DMS53 (cell line): Measurements from ENCODE around the gene PRPS1.
"Not testable (repeated sequence)": the region's sequence is repeated elsewhere in the genome, so short reads cannot be mapped to it uniquely, and the experiment has no call there.

ENCODE experiments used
- DNase-seq: peaks from one replicate; lab custom pipeline; 2025; lab: John Stamatoyannopoulos, UW

The PRPS1 gene

DNA sequence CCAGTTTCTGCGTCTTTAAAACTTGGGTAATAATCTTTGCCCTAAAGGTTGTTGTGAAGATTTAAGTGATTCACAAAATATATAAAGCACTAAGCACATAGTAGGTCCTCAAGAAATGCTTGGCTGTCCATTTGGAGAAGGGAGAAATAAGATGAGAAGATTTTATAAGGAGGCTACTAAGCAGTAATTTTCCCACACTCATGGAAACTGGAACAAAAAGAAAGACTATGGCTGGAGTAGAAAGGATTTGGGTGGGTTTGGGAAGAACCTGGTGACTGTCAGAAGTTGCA is 47.0 kb downstream of the PRPS1 start:
- DNase-seq: no peak

DNA sequence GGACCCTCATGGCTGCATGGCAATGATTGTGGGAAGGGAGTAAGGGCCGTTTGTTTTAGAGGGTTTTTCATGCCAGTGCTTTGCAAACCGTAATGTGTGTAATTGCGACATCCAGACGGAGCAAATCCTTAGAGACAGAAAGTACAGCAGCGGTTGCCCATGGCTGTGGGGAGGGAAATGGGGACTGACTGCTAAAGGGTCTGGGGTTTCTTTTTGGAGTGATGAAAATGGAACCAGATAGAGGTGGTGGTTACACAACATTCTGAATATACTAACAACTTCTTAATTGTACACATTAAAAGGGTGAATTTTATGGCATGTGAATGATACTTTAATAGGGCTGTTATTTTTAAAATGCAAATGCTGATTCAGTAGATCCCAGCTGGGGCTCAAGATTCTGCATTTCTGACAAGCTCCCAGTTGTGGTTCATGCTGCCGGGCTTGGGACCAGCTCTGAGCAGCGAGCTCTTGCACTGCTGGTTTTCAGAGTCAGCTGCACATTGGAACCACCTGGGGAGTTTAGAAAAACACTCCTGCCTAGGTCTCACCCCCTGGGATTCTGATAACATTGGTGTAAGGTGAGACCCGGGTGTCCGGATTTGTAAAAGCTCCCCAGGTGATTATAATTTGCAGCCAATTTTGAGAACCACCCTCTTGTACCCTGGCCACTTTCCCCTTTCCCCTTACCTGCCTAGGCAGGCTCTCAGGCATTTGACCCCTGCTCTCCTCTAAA is 47.7 kb downstream of the PRPS1 start:
- DNase-seq: peak; percentile 39

DNA sequence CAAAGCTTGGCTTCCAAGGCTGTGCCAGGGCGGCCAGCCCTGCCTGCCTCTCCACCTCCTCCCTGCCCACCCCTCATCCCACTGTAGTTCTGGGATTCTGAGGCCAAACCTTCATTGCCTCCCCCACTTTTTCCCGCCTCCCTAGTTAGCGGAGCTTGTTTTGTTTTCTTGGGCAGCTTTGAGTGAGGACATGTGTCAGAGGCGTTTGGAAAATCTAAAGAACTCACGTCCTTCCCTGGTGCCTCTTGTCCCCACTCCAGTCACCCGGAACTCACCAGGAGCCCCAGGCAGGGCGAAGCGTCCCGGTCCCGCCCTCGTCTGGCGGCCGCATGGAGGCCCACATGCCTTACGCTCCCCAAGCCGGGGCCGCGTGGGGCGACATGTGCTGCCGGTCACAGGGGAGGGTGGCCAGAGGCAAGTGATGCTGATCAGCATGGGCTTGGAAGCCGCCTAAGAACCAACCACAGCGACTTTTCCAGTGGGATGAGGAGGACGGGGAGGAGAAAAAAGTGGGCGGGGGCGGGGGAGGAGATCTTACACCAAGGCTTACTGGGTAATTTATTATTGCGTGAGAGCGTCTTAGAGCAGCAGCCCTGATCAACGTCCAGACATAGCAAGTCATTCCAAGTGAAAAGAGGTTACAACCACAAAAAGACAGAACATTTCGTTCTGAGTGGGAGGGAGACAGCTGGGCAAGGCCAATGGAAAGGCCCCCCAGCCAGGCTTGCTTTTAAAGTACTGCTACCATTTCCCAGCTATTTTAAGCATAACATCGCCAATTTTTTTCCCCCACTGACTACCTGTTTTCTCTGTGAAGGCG is 48.5 kb downstream of the PRPS1 start:
- DNase-seq: peak; percentile 87

DNA sequence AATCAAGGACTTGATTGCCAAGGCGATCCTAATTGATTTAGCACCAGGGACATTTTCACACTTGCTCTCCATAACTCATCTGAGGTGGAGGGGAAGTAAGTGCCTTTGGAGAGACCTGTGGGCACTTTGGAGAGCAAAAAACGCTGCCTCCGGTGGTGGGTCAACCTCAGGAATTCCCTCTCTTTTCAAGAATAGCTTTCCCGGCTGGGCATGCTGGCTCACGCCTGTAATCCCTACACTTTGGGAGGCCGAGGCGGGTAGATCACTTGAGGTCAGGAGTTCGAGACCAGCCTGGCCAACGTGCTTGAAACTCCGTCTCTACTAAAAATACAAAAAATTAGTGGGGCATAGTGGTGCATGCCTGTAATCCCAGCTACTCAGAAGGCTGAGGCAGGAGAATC is 49.2 kb downstream of the PRPS1 start:
- peak; percentile 58 for DNase-seq

DNA sequence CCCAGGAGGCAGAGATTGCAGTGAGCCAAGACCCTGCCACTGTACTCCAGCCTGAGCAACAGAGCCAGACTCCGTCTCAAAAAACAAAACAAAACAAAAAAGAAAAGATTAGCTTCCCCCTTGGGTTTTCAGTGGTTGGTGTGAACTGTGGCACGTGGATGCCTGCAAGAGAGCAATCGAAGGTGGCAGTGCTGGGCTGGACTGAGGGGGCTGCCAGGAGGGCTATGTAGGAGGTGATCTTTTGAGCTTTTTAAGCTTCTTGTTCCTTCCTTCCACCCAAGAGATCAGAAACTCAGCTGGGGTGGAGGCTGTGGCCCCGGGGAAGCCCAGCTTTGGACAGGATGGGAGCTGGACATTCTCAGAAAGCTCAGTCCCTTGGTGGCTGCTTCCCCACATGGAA is 49.6 kb downstream of the PRPS1 start:
- DNase-seq: no peak

DNA sequence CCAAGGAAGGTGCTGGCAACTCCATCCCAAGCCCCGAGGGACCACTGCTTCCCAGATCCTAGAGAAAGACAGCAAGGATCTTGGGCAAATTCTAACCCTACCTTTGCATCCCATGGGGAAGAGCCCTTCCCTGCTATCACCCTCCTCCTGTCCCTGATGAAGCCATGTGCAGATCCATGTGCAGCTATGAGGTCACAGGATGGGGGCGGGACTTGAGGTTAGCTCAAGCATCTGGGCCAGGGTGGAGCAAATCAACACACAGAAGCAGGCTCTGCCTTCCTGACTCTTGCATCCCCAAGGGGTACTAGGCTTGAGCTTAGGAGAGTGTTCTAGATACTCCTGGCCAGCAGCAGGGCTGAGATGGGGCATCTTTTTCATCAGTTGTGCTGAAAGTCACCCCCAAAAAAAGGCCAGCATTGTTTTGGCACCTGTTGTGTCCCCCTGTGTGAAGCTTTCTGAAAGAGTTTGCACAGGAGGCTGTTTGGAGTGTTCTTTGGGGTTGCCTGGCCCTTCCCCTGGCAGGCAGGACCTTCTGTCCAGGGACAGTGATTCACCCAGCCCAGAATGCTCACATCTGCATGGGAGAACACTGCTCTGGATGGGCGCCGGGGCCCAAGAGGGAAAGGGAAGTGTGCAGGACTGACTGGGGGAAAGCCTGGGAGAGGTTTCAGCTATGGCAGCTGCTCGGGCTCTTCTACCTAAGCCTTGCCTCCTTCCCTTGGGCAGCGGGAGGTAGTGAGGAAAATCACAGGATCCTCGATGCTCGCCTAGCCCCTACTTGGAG is 50.8 kb downstream of the PRPS1 start:
- DNase-seq: peak; percentile 52

DNA sequence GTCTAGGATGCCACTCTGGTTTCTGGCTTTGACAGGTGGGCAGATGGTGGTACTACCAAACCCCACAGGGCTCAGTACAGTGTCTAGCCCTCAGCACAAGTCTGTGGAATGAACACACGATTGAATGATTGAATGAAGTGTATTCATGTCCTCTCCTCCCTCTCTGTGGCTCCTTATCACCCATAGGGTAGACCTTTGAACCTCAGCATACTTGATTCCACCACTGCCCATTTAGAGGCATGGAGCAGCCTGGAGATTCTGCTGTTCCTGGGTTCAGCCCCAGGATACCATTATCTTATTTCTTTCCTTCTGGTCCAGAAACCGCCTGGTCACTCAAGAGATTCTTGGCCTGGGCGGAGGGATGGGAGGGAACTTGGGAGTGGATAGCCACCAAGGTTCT is 53.9 kb downstream of the PRPS1 start:
- no peak for DNase-seq

DNA sequence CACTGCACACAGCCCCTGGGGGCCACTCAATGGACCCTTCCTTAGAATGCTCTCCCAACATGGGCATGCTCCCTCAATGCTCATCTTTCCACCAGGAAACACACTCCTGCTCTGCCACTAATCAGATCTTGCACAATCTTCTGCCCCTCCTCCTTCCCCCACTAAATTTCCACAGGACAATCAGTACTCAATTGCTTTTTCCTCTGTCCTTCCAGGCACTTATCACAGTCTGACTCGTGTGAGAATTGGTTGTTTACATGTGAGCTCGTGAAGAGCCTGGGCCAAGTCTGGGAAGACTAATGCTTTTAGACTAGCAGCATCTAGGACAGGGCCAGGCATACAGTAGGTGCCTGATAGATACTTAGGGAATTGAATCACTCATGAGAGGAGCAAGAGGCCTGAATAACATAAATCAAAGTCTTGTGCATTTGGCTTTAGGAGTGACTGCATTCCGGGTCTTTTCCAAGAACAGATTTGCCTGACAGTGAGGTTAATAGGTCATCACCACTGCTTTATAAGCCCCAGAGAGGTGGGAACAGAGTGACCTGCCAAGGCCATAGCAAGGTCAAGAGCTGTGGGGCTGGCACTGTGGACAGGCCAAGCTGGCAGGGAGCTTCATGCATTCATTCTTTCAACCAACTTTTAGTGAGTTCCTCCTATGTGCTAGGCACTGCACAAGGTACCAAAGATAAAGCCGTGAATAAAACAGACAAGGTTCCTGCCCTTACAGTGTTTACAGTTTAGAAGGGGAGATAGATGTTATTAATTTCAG is 55.0 kb downstream of the PRPS1 start:
- DNase-seq: no peak

DNA sequence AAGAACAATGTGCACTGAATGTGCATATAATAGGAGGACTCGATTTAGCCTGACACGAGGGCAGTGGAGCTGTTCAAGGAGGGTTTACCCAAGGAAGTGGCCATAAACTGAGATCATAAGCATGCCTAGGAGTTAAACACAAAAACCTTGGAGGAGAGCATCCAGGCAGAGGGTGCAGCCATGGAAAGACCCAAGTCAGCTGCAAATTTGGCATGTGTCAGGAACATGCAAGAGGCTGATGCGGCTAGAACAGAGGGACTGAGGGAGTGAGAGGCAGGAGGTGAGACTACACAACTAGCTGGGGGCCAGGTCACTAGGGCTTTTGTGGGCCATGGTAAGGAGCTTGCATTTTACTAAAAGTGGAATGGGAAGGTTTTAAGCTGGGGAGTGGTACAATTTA is 55.6 kb downstream of the PRPS1 start:
- no peak for DNase-seq

DNA sequence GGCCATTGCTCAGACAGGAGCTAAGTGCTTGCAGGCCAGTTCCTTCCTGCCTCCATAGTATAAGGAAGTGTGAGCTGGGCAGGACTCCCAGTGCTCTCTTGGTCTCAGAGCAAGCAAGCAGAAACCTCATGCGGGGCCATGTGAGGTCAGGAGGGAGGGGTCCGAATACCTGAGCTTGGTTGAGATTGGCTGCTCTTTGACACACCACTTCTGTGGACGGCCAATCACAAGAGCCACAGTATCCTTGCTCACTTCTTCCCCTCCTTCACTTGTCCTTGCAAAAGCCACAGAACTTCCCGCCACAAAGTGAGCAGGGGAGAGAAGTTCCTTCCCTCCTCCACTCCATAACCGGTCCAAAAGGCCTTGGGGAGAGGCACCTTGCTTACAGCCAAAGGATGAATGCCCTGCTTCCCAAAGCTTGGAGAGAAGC is 56.7 kb downstream of the PRPS1 start:
- no peak for DNase-seq

DNA sequence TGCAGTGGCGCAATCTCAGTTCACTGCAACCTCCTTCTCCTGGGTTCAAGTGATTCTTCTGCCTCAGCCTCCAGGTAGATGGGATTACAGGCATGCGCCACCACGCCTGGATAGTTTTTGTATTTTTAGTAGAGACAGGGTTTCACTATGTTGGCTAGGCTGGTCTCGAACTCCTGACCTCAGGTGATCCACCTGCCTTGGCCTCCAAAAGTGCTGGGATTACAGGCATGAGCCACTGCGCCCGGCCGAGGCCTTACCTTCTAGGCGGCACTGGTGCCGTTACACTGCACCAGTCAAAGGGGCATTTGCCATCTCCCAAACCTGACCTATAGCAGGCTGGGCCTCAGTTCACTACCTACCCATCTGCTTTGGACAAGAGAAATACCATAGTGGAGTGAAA is 57.3 kb downstream of the PRPS1 start:
- DNase-seq: not testable (repeated sequence)

DNA sequence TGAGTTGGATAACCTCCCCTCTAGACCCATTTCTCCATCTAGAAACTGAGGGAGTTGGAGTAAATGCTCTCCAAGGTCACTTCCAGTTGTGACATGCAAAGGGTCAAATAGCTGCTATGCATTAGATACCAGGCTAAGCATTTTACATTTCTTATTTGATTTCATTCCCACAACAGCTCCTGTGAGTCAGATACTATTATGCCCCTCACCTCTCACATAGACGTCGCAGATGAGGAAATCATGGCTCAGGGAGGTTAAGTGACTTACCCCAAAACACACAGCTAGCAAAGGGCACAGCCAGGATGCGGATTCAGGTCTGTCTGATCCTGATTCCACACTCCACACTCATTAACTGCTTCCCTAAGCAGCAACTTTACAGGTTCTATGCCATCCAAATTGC is 57.7 kb downstream of the PRPS1 start:
- DNase-seq: no peak

DNA sequence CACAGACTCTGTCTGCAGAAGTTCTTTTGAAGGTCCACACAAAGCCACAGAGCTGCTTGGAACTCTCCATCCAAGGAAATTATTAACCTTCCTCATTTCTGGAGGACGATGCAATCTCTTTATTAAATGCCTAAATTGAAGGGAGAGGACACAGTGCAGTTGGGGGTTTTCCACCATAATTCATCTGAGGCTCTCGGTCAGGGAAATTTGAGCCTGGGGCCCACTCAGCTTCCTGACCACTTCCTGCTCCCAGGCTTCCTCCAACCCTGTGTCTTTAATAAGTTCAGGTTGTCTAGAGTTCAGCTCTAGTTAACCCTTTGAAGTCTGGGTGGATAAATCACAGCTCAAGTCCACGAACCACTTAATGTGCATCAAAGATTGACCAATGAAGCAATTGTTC is 58.5 kb downstream of the PRPS1 start:
- DNase-seq: no peak

DNA sequence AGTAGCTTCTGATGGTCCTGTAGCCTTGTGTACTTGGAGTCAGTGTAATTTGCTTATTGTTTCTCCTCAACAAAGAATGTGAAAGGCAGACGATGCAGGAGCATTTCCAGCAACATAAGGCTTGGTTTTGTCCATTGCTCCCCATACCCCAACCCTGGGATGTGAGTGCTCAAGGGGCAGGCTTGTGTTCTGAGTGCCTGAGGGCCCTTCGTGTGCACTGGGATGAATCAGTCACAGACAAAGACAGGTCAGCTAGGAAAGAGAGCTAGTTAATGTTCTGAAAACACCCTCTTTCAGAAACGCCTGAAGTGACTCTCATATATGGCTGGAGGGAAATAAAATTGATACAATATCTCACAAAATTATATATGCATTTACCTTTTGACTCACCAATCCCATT is 59.1 kb downstream of the PRPS1 start:
- no peak for DNase-seq

DNA sequence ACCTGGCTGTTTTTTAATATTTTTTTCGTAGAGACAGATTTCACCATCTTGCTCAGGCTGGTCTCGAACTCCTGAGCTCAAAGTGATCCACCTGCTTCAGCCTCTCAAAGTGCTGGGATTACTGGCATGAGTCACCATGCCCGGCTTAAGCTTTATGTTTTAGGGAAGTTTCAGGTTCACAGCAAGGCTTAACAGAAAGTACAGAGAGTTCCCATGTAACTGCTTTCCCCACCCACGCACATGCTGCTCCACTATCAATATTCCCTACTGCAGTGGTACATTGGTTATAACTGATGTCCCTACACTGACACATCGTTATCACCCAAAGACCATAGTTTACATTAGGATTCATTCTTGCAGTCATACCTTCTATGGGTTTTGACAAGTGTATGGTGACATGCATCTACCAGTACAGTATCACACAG is 62.7 kb downstream of the PRPS1 start:
- DNase-seq: no peak

DNA sequence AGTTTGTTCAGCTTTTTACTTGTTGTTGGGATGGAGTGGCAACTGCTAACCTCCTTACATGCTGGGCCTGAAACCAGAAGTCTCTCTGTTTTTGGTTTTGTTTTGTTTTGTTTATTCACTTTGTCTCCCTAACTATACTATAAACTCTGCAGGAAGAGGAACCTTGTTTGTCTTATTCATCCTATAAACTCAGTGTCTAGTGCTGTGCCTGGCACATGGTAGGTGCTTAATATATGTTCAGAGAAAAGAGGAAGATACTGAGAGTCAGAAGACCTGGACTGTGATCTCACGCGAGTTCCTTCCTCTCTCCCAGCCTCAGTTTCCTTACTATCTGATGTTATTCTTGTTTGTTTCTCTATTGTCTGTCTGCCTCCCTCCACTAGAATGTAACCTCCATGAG is 71.3 kb downstream of the PRPS1 start:
- DNase-seq: no peak

DNA sequence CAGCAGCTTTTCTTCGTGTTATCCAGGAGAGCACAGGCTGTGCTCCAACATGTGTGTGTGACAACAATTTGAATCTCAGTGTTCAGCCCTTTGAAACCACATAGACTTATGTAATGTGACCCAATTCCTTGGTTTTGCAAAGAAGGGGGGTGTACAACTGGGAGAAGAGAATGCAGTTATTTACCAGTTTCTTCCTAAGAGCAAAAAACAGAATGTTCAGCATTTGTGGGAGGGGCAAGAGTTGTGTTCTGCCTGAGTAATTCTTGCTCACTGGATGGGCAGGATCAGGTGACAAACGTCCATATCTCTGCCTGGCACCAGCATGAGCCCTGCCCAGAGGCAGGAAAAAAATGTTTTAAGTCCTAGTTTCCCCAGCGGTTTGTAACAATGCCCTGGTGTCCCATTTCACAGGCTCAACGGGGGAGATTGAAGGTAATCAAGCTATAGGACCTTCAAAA is 72.0 kb downstream of the PRPS1 start:
- peak; percentile 12 for DNase-seq
